IMR-90 (cell line): ENCODE data around the gene ZNF608. TPM values are rescaled to one million over a fixed set of nuclear protein-coding genes. Genes with fewer than 3 reads are reported as not detected.
A peak's percentile ranks its signal among the peaks of the same experiment; 100 is the strongest.

Experiments used
- ATAC-seq: fragments of 200-7000 bp; cut with Tn5 transposase; 2 replicates; pipeline ENCODE4 v1.9.1; 2020; ENCODE audit warnings: low read depth, mild to moderate bottlenecking, moderate library complexity
- BruUV-seq: library from RNA; stranded (reverse); fragments of 400-500 nt; replicated peaks from 2 replicates; lab custom pipeline; 2021; lab: Mats Ljungman, UMichigan
- CTCF ChIA-PET: fragments of 300-600 bp; formaldehyde crosslinking; extraction: SDS; loops from one replicate; lab custom pipeline; 2021; ENCODE audit warnings: antibody characterized with exemption; lab: Yijun Ruan, JAX
- POLR2A ChIA-PET: fragments of 300-600 bp; sonication (Branson Sonifier 250); formaldehyde crosslinking; loops from one replicate; lab custom pipeline; 2022; ENCODE audit warnings: antibody characterized with exemption; ENCODE audit not compliant: unreplicated experiment; lab: Charles Lee
- DNase-seq: peaks from one replicate; pipeline ENCODE4 v3.0.0; 2013
- H2AFZ ChIP-seq: replicated peaks from 2 replicates; pipeline ENCODE3; 2013; ENCODE audit warnings: low read length, mild to moderate bottlenecking; ENCODE audit not compliant: poor library complexity
- H2AK5ac ChIP-seq: 2 replicates; pipeline ENCODE4 v1.6.1; 2013; ENCODE audit warnings: low read depth, low read length, inconsistent platforms
- H2AK9ac ChIP-seq: replicated peaks from 2 replicates; pipeline ENCODE3; 2013; ENCODE audit warnings: mild to moderate bottlenecking, low read depth, low read length, moderate library complexity; ENCODE audit not compliant: poor library complexity
- H2BK120ac ChIP-seq: 2 replicates; pipeline ENCODE4 v1.6.1; 2013; ENCODE audit warnings: low read depth, low read length, inconsistent platforms
- H2BK15ac ChIP-seq: 3 replicates; pipeline ENCODE4 v1.6.1; 2013; ENCODE audit warnings: low read depth, low read length, inconsistent platforms
- H2BK20ac ChIP-seq: 2 replicates; pipeline ENCODE4 v1.6.1; 2013; ENCODE audit warnings: low read depth, mild to moderate bottlenecking, inconsistent platforms, low read length, moderate library complexity
- H2BK5ac ChIP-seq: 2 replicates; pipeline ENCODE4 v1.6.1; 2013; ENCODE audit warnings: mild to moderate bottlenecking, low read depth, low read length, inconsistent platforms; ENCODE audit not compliant: poor library complexity, severe bottlenecking
- H3K14ac ChIP-seq: replicated peaks from 2 replicates; pipeline ENCODE4 v1.6.1; 2013; ENCODE audit warnings: low read depth, low read length, inconsistent platforms
- H3K18ac ChIP-seq: 2 replicates; pipeline ENCODE4 v1.6.1; 2013; ENCODE audit warnings: low read depth, low read length, control low read depth
- H3K23ac ChIP-seq: 2 replicates; pipeline ENCODE4 v1.6.1; 2013; ENCODE audit warnings: low read depth, low read length, inconsistent platforms
- H3K27ac ChIP-seq: 2 replicates; pipeline ENCODE4 v1.5.1; 2013; ENCODE audit warnings: mild to moderate bottlenecking, control low read depth, low read length; ENCODE audit not compliant: insufficient read depth
- H3K27me3 ChIP-seq: 2 replicates; pipeline ENCODE4 v1.6.1; 2013; ENCODE audit warnings: low read length; ENCODE audit not compliant: control insufficient read depth, insufficient read depth
- H3K36me3 ChIP-seq: 2 replicates; pipeline ENCODE4 v1.6.1; 2013; ENCODE audit warnings: low read length, mixed read lengths; ENCODE audit not compliant: control insufficient read depth, insufficient read depth
- H3K4ac ChIP-seq: 2 replicates; pipeline ENCODE4 v1.6.1; 2013; ENCODE audit warnings: low read depth, low read length, inconsistent platforms
- H3K4me1 ChIP-seq: 2 replicates; pipeline ENCODE4 v1.6.1; 2013; ENCODE audit warnings: low read length, mixed read lengths; ENCODE audit not compliant: control insufficient read depth, insufficient read depth
- H3K4me2 ChIP-seq: 2 replicates; pipeline ENCODE4 v1.6.1; 2013; ENCODE audit warnings: low read depth, mild to moderate bottlenecking, control low read depth, low read length, moderate library complexity
- H3K4me3 ChIP-seq: 2 replicates; pipeline ENCODE4 v1.5.1; 2013; ENCODE audit warnings: low read depth, mild to moderate bottlenecking, control low read depth, low read length, moderate library complexity; ENCODE audit not compliant: insufficient read depth
- H3K56ac ChIP-seq: 2 replicates; pipeline ENCODE4 v1.6.1; 2013; ENCODE audit warnings: low read length, inconsistent platforms; ENCODE audit not compliant: insufficient read depth; ENCODE audit errors: extremely low read depth
- H3K79me1 ChIP-seq, 2 experiments: 2 replicates each; pipeline ENCODE4 v1.6.1; 2013; ENCODE audit warnings: low read length in 2 of 2, inconsistent platforms in 1 of 2, low read depth in 1 of 2
- H3K9ac ChIP-seq: 2 replicates; pipeline ENCODE4 v1.6.1; 2013; ENCODE audit warnings: low read depth, low read length, control low read depth
- H3K9me1 ChIP-seq: 2 replicates; pipeline ENCODE4 v1.6.1; 2013; ENCODE audit warnings: low read length, inconsistent platforms; ENCODE audit not compliant: insufficient read depth
- H3K9me3 ChIP-seq: 2 replicates; pipeline ENCODE4 v1.6.1; 2013; ENCODE audit warnings: low read length; ENCODE audit not compliant: control insufficient read depth, insufficient read depth
- H4K20me1 ChIP-seq: 2 replicates; pipeline ENCODE4 v1.6.1; 2013; ENCODE audit warnings: low read length, inconsistent platforms; ENCODE audit not compliant: insufficient read depth
- H4K5ac ChIP-seq: 2 replicates; pipeline ENCODE4 v1.6.1; 2013; ENCODE audit warnings: mild to moderate bottlenecking, low read depth, low read length, control low read depth
- H4K8ac ChIP-seq, 2 experiments: 2 replicates each; pipeline ENCODE4 v1.6.1; 2013; ENCODE audit warnings: low read depth in 2 of 2, low read length in 2 of 2, control low read depth in 1 of 2, inconsistent platforms in 1 of 2
- H4K91ac ChIP-seq: 2 replicates; pipeline ENCODE4 v1.6.1; 2013; ENCODE audit warnings: low read depth, low read length, inconsistent platforms; ENCODE audit not compliant: insufficient read depth
- CHD1 ChIP-seq: IDR thresholded peaks from 2 replicates; pipeline ENCODE4 v1.6.1; 2012; ENCODE audit warnings: low read depth, low read length, improper control_type of control experiment
- MAFK ChIP-seq: IDR thresholded peaks from 2 replicates; pipeline ENCODE4 v1.6.1; 2012; ENCODE audit warnings: low read depth, low read length, improper control_type of control experiment
- MXI1 ChIP-seq: IDR thresholded peaks from 2 replicates; pipeline ENCODE4 v1.6.1; 2012; ENCODE audit warnings: low read depth, mild to moderate bottlenecking, low read length, moderate library complexity, borderline replicate concordance
- NFE2L2 ChIP-seq: fragments of 150-350 bp; IDR thresholded peaks from 2 replicates; pipeline ENCODE4 v1.6.1; 2016; ENCODE audit warnings: low read depth, mild to moderate bottlenecking, low read length
- POLR2A ChIP-seq: IDR thresholded peaks from 2 replicates; pipeline ENCODE4 v1.6.1; 2012; ENCODE audit warnings: mild to moderate bottlenecking, low read depth, low read length
- WGBS, 2 experiments: methylation state at CpG; one replicate each; pipeline versions ENCODE4 v1.1.5 to v1.1.7; 2013; ENCODE audit warnings: missing lambda C conversion rate in 2 of 2; ENCODE audit not compliant: insufficient read length in 1 of 2; ENCODE audit errors: extremely low coverage in 2 of 2; 5-methylcytosine and 5-hydroxymethylcytosine counted together
- dilution Hi-C: fragments of 300-500 bp; cut with HindIII; formaldehyde crosslinking; loops from one replicate; pipeline ENCODE4 v1.14.3; 2018; ENCODE audit warnings: low sequenced_read_pairs; ENCODE audit not compliant: unreplicated experiment
- in situ Hi-C: fragments of 300-500 bp; cut with MboI; formaldehyde crosslinking; loops from 3 replicates; pipeline ENCODE4 v1.14.3; 2019; ENCODE audit warnings: low sequenced_read_pairs, inconsistent platforms, mixed read lengths
- intact Hi-C: fragments of 100-400 bp; cut with micrococcal nuclease; formaldehyde crosslinking; loops from 2 replicates; pipeline ENCODE4 v1.10.0; 2022
- polyA plus RNA-seq, 3 experiments: library from polyadenylated mRNA; depleted of rRNA; stranded (reverse); fragments of >200 nt; gene quantifications; 2 replicates each; pipeline ENCODE4 v1.2.3, GENCODE V29; 2012; ENCODE audit warnings: low replicate concordance in 1 of 3
- total RNA-seq: library from RNA; depleted of rRNA; stranded (reverse); fragments of >200 nt; gene quantifications from 2 replicates; pipeline ENCODE4 v1.2.3, GENCODE V29; 2012
- TF ChIP-seq, protein P1 (sequence below): fragments of 150-350 bp; IDR thresholded peaks from 2 replicates; pipeline ENCODE4 v1.6.1; 2017; ENCODE audit warnings: mild to moderate bottlenecking, antibody characterized with exemption, low read length, low read depth

The ZNF608 gene
- total and polyA plus RNA-seq, 2 of the 4 experiments (the other 2 are of a cell fraction), result 9.8 to 15.1 TPM

DNA sequence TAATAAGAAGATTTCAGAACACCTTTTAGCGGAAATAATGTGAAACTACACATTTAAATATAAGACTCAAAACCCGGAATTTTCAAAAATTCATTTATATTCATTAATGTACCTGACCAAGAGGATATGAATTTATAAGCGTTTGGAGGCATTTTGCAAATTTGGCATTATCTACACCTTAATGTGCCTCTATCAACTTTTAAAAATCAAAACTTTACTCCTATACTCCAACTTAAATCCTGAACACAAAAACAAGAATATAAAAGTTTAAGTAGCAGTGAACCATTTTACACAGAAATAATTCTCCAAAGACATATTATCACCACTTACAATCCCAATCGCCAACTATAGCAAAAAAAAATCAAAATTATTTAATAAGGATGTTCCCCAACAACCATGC lies 3.9 kb downstream of the ZNF608 start:
- WGBS, 2 experiments, result no CpG with 5 or more reads among the region's 4 CpGs
- Histone ChIP-seq H2AK5ac (no peak overlapping the region), H3K36me3 (peaks cover 2% of the 10 kb centered on the region; the same call in 1 of the 2 replicates), H3K27ac (no peak overlapping the region), H4K91ac (no peak overlapping the region), H2BK5ac (peak overlapping the region; percentile 70), H4K5ac (no peak overlapping the region), H3K9me1 (no peaks in the 10 kb centered on the region), H3K14ac (no peak overlapping the region), H2BK15ac (no peak overlapping the region), H4K20me1 (peaks cover 6% of the 10 kb centered on the region; the same call in 1 of the 2 replicates), H3K9ac (no peak overlapping the region), H3K4me3 (peak overlapping the region; percentile 67; the same call in 1 of the 2 replicates), H2BK120ac (no peak overlapping the region), H3K4ac (no peak overlapping the region), H2AK9ac (no peak overlapping the region), H3K79me1 (peaks cover 13 to 44% of the 10 kb centered on the region in 2 experiments; a peak in 3 of 4 replicates), H2AFZ (no peak overlapping the region), H3K23ac (no peak overlapping the region), H3K4me2 (peak overlapping the region; percentile 79), H3K9me3 (no peaks in the 10 kb centered on the region), H3K27me3 (no peaks in the 10 kb centered on the region), H4K8ac (no peak overlapping the region), H3K4me1 (peaks cover 3% of the 10 kb centered on the region), H3K18ac (no peak overlapping the region), H2BK20ac (no peak overlapping the region), H3K56ac (peak overlapping the region; percentile 97; the same call in 1 of the 2 replicates)
- CTCF ChIA-PET, result interaction anchor here (0.6 kb wide), 1 partner anchor 15 kb away, joined by 3 read pairs; no protein-coding TSS in a partner anchor
- TF ChIP-seq CHD1, result no peak
- TF ChIP-seq, protein P1, sequence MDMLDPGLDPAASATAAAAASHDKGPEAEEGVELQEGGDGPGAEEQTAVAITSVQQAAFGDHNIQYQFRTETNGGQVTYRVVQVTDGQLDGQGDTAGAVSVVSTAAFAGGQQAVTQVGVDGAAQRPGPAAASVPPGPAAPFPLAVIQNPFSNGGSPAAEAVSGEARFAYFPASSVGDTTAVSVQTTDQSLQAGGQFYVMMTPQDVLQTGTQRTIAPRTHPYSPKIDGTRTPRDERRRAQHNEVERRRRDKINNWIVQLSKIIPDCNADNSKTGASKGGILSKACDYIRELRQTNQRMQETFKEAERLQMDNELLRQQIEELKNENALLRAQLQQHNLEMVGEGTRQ, result no peak
- TF ChIP-seq MXI1, result no peak
- no peak for TF ChIP-seq NFE2L2
- no peak for TF ChIP-seq MAFK
- TF ChIP-seq POLR2A, result no peak
- ATAC-seq (no peak), DNase-seq (no peak)
- dilution Hi-C loops, result no loop called here
- no TSS peak for BruUV-seq
- POLR2A ChIA-PET, result no interaction called here
- intact Hi-C loops, result loop anchor here (5.0 to 10.0 kb wide), 6 partner anchors 228 to 805 kb away; no protein-coding TSS in a partner anchor
- in situ Hi-C loops, result loop anchor here (10.0 kb wide), 3 partner anchors 288 to 742 kb away; no protein-coding TSS in a partner anchor
